OCI-LY1 (cell line): Measurements from ENCODE around the gene COG4.
"Not testable (repeated sequence)": the region's sequence is repeated elsewhere in the genome, so short reads cannot be mapped to it uniquely, and the experiment has no call there.

Experiments used
- H2AFZ ChIP-seq: fragments of 200-600 bp; sonication (generic), shearing (Covaris generic); 2 replicates; pipeline ENCODE4 v1.6.0; 2014; ENCODE audit warnings: antibody characterized with exemption, mild to moderate bottlenecking, low read length
- H3F3A ChIP-seq: fragments of 200-600 bp; sonication (generic), shearing (Covaris generic); 2 replicates; pipeline ENCODE4 v1.6.0; 2014; ENCODE audit warnings: mild to moderate bottlenecking, antibody characterized with exemption, low read length, moderate library complexity; ENCODE audit not compliant: insufficient read depth
- H3K27ac ChIP-seq: fragments of 200-600 bp; sonication (generic); 2 replicates; pipeline ENCODE4 v1.5.1; 2014; ENCODE audit warnings: low read length, mixed run types, mild to moderate bottlenecking, low read depth; ENCODE audit not compliant: poor library complexity, severe bottlenecking
- H3K27me3 ChIP-seq: fragments of 200-600 bp; sonication (generic); 2 replicates; pipeline ENCODE4 v1.6.0; 2014; ENCODE audit warnings: antibody characterized with exemption, mild to moderate bottlenecking, low read length, moderate library complexity; ENCODE audit not compliant: insufficient read depth
- H3K36me3 ChIP-seq: fragments of 200-600 bp; sonication (generic); 2 replicates; pipeline ENCODE4 v1.6.1; 2014; ENCODE audit warnings: mild to moderate bottlenecking, antibody characterized with exemption, low read length, moderate library complexity, mixed read lengths; ENCODE audit not compliant: insufficient read depth
- H3K4me1 ChIP-seq: fragments of 200-600 bp; sonication (generic); 2 replicates; pipeline ENCODE4 v1.5.1; 2014; ENCODE audit warnings: mild to moderate bottlenecking, low read length, moderate library complexity; ENCODE audit not compliant: insufficient read depth, severe bottlenecking
- H3K4me2 ChIP-seq: fragments of 200-600 bp; sonication (generic), shearing (Covaris generic); 2 replicates; pipeline ENCODE4 v1.6.1; 2014; ENCODE audit warnings: low read length
- H3K4me3 ChIP-seq: fragments of 200-600 bp; sonication (generic); 2 replicates; pipeline ENCODE4 v1.5.1; 2014; ENCODE audit warnings: low read length, low read depth, mild to moderate bottlenecking, mixed read lengths; ENCODE audit not compliant: poor library complexity, severe bottlenecking
- H3K79me2 ChIP-seq: fragments of 200-600 bp; shearing (Covaris generic); 2 replicates; pipeline ENCODE4 v1.6.1; 2016; ENCODE audit warnings: mixed run types, low read length, mixed read lengths; ENCODE audit not compliant: insufficient read depth
- H3K9ac ChIP-seq: fragments of 200-600 bp; sonication (generic), shearing (Covaris generic); 2 replicates; pipeline ENCODE4 v1.6.1; 2014; ENCODE audit warnings: mild to moderate bottlenecking, low read length, mixed read lengths
- H3K9me2 ChIP-seq: fragments of 200-600 bp; sonication (generic), shearing (Covaris generic); 2 replicates; pipeline ENCODE4 v1.6.1; 2014; ENCODE audit warnings: low read depth, mild to moderate bottlenecking, low read length, mixed read lengths
- H3K9me3 ChIP-seq: fragments of 200-600 bp; shearing (Covaris generic); 2 replicates; pipeline ENCODE4 v1.6.1; 2014; ENCODE audit warnings: low read length, mixed read lengths
- H4K20me1 ChIP-seq: fragments of 200-600 bp; sonication (generic), shearing (Covaris generic); 2 replicates; pipeline ENCODE4 v1.6.0; 2016; ENCODE audit warnings: mild to moderate bottlenecking, low read length; ENCODE audit not compliant: insufficient read depth
- EZH2 ChIP-seq: fragments of 200-600 bp; sonication (generic), shearing (Covaris generic); IDR thresholded peaks from 2 replicates; pipeline ENCODE4 v1.8.0; 2017; ENCODE audit warnings: borderline replicate concordance, mixed run types, mild to moderate bottlenecking, antibody characterized with exemption, low read length, moderate library complexity, mixed read lengths
- TF ChIP-seq, protein P1 (sequence below): fragments of 200-600 bp; sonication (generic), shearing (Covaris generic); IDR thresholded peaks from 2 replicates; pipeline ENCODE4 v1.5.1; 2017; ENCODE audit warnings: mild to moderate bottlenecking, antibody characterized with exemption, low read length, moderate library complexity, mixed read lengths

The COG4 gene

DNA sequence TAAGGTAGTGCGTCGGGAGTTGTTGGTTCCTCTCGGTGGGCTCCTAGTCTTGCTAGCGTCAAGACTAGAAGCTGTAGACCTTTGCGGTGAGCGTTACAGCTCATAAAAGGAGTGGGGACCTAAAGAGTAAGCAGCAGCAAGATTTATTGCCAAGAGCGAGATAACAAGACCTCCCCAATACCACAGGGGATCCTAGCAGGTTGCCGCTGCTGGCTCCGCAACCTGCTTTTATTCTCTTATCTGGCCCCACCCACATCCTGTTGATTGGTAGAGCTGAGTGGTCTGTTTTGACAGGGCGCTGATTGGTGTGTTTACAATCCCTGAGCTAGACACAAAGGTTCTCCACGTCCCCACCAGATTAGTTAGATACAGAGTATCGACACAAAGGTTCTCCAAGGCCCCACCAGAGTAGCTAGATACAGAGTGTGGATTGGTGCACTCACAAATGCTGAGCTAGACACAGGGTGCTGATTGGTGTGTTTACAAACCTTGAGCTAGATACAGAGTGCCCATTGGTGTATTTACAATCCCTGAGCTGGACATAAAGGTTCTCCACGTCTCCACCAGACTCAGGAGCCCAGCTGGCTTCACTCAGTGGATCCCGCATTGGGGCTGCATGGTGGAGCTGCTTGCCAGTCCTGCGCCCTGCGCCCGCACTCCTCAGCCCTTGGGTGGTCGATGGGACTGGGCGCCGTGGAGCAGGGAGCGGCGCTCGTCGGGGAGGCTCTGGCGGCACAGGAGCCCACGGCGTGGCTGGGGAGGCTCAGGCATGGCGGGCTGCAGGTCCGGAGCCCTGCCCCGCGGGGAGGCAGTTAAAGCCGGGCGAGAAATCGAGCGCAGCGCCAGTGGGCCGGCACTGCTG lies 73.0 kb downstream of the COG4 start:
- H3K9me3 ChIP-seq, H3K9ac ChIP-seq, H3F3A ChIP-seq, H3K4me2 ChIP-seq, H4K20me1 ChIP-seq, H3K9me2 ChIP-seq, H3K27ac ChIP-seq, H3K27me3 ChIP-seq, H3K36me3 ChIP-seq, H2AFZ ChIP-seq, H3K4me3 ChIP-seq, H3K79me2 ChIP-seq: not testable (repeated sequence)
- peaks cover 12% of the 10 kb centered on the region for H3K4me1 ChIP-seq

DNA sequence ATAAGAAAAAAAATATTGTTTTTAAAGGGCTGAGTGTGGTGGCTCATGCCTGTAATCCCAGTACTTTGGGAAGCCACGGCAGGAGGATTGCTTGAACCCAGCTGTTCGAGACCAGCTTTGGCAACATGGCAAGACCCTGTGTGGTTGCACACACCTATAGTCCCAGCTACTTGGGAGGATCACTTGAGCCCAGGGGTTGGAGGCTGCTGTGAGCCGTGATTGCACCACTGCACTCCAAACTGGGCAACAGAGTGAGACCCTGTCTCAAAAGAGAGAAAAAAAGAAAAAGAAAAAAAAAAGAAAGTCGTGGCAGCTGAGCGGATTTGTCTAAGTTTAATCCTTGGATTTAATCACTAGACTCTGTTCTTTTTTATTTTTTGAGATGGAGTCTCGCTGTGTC lies 75.3 kb downstream of the COG4 start:
- no peaks in the 10 kb centered on the region for H3F3A ChIP-seq
- no peak overlapping the region for H2AFZ ChIP-seq
- H4K20me1 ChIP-seq: no peaks in the 10 kb centered on the region
- no peaks in the 10 kb centered on the region for H3K79me2 ChIP-seq
- no peak overlapping the region for H3K27ac ChIP-seq
- no peaks in the 10 kb centered on the region for H3K36me3 ChIP-seq
- H3K9ac ChIP-seq: no peak overlapping the region
- H3K9me2 ChIP-seq: no peaks in the 10 kb centered on the region
- TF ChIP-seq, protein P1, sequence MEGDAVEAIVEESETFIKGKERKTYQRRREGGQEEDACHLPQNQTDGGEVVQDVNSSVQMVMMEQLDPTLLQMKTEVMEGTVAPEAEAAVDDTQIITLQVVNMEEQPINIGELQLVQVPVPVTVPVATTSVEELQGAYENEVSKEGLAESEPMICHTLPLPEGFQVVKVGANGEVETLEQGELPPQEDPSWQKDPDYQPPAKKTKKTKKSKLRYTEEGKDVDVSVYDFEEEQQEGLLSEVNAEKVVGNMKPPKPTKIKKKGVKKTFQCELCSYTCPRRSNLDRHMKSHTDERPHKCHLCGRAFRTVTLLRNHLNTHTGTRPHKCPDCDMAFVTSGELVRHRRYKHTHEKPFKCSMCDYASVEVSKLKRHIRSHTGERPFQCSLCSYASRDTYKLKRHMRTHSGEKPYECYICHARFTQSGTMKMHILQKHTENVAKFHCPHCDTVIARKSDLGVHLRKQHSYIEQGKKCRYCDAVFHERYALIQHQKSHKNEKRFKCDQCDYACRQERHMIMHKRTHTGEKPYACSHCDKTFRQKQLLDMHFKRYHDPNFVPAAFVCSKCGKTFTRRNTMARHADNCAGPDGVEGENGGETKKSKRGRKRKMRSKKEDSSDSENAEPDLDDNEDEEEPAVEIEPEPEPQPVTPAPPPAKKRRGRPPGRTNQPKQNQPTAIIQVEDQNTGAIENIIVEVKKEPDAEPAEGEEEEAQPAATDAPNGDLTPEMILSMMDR: no peak
- TF ChIP-seq EZH2: no peak
- no peak overlapping the region for H3K4me3 ChIP-seq
- no peaks in the 10 kb centered on the region for H3K27me3 ChIP-seq
- H3K4me1 ChIP-seq: no peaks in the 10 kb centered on the region
- H3K9me3 ChIP-seq: no peaks in the 10 kb centered on the region
- H3K4me2 ChIP-seq: no peak overlapping the region

DNA sequence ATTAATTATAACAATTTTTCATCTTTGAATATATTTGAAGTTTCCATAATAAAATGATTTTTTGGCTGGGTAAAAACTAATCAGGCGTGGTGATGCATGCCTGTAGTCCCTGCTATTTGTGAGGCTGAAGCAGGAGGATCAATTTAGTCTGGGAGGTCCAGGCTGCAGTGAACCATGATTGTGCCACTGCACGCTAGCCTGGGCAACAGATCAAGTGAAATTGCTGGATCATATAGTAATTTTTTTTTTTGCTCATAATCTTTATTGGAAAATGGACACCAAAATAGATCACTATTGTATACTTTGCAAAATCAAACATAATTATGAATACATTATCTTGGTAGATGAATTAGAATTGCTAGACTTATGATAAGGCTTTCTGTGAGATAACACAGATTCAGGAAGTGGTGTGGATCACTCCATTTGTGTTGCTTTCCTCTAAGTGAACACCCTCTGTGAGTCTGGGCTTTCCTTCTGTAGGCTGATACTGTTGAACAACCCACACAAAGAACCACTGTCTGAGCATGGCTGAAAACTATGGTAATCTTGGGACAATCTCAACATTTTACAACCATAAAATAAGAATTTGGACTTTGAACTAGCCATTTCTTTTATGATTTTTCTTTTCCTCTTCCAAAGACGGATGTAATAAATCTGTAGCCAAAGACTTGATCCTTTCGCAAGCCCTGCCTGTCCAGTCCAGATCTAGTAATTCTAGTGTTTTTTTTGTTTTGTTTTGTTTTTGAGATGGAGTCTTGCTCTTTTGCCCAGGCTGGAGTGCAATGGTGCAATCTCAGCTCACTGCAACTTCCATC lies 78.9 kb downstream of the COG4 start:
- Histone ChIP-seq H3K27me3 (no peaks in the 10 kb centered on the region), H3F3A (no peaks in the 10 kb centered on the region), H3K79me2 (no peaks in the 10 kb centered on the region), H4K20me1 (no peaks in the 10 kb centered on the region), H3K9ac (no peak overlapping the region), H3K4me2 (no peak overlapping the region), H3K9me2 (no peaks in the 10 kb centered on the region), H3K27ac (no peak overlapping the region), H3K4me1 (peaks cover 8% of the 10 kb centered on the region), H3K36me3 (no peaks in the 10 kb centered on the region), H3K4me3 (no peak overlapping the region), H3K9me3 (no peaks in the 10 kb centered on the region), H2AFZ (no peak overlapping the region)
- TF ChIP-seq EZH2: no peak
- TF ChIP-seq, protein P1: no peak
